Ovary (tissue), 3 donors: Measurements from ENCODE around the gene RASSF8.

ENCODE experiments used
- CTCF ChIP-seq, 3 donors: fragments of 450-650 bp in 2 of 3; fragments of 200-600 bp in 1 of 3; IDR thresholded peaks; one replicate each; pipeline versions ENCODE4 v1.5.1 to v1.8.0; 2016 to 2022; ENCODE audit warnings: antibody characterized with exemption in 3 of 3, mild to moderate bottlenecking in 1 of 3
- EP300 ChIP-seq: sonication (generic); formaldehyde crosslinking; IDR thresholded peaks from one replicate; pipeline ENCODE4 v1.6.1; 2017; ENCODE audit warnings: antibody characterized with exemption
- POLR2A ChIP-seq: fragments of 450-650 bp; IDR thresholded peaks from one replicate; pipeline ENCODE4 v1.6.1; 2017; ENCODE audit warnings: antibody characterized with exemption, mild to moderate bottlenecking, moderate library complexity
- donor health status: DM: no; HTN: no; CAD: no.

GRCh38 chr12:25993901-25994651, 35.6 kb downstream of the RASSF8 start:
- no peak for TF ChIP-seq POLR2A
- TF ChIP-seq CTCF (IDR thresholded peaks at IDR 0.05), result no peak
- no peak for TF ChIP-seq EP300
